Measurements from ENCODE around the gene NEU2. TPM values are rescaled to one million over a fixed set of nuclear protein-coding genes. Genes with fewer than 3 reads are reported as not detected.
A peak's percentile ranks its signal among the peaks of the same experiment; 100 is the strongest.

The NEU2 gene
- total and polyA plus RNA-seq, 10 of the 15 experiments (the other 5 are each of a cell fraction or from before 2014, with no cell fraction given): not detected

DNA sequence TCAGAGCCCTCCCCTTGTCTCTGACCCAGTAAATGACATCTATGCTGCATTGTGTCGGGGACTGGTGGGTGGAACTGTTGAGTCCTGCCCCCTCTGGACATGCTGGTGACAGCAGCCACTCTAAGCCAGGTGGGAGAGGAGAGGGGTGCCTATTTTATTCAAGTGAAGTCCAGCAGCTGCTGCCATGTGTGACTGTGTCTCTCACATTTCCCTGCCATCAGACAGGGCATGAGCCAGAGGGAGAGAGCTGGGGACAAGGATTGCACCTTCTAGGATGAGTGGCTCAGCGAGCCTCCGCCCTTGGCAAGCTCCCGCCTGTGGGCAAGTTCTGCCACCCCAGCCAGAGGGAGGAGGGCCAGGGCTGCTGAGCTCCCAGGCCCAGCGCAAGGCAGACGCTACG, 33.1 kb upstream of the NEU2 start:
- H2AFZ ChIP-seq (ENCODE audit: control insufficient read depth, low read depth, low read length): no peak overlapping the region
- no peak for TF ChIP-seq EED (IDR thresholded peaks at IDR 0.05; ENCODE audit: low read depth)
- TF ChIP-seq NFYB (IDR thresholded peaks at IDR 0.05; ENCODE audit: insufficient read depth, low read depth, low read length): no peak
- no peak for TF ChIP-seq SRF (IDR thresholded peaks at IDR 0.05; ENCODE audit: low read depth in 2 of 2, low read length in 2 of 2)
- TF ChIP-seq CHD2 (IDR thresholded peaks at IDR 0.05; ENCODE audit: borderline replicate concordance, low read depth, low read length): no peak
- no peak for TF ChIP-seq IRF4 (IDR thresholded peaks at IDR 0.05; ENCODE audit: low read depth, low read length)
- TF ChIP-seq MYB (IDR thresholded peaks at IDR 0.05; ENCODE audit: borderline replicate concordance, low read depth, low read length): no peak
- TF ChIP-seq ASH2L (IDR thresholded peaks at IDR 0.05; ENCODE audit: borderline replicate concordance, low read depth): no peak
- TF ChIP-seq NRF1 (conservative IDR thresholded peaks at IDR 0.05; ENCODE audit: low read depth, low read length): no peak
- no peaks in the 10 kb centered on the region; a peak in 1 of 4 replicates for H3K27me3 ChIP-seq (replicated peaks in 1 of 2; ENCODE audit: control insufficient read depth in 2 of 2, insufficient read depth in 2 of 2, low read length in 1 of 2)
- H3K4me2 ChIP-seq (ENCODE audit: control insufficient read depth, insufficient read depth): no peak overlapping the region
- in situ Hi-C loops (cut with MboI): no loop called here
- 46% methylated on average over 7 of the region's 7 CpGs for WGBS (ENCODE audit: insufficient coverage, insufficient replicate concordance, low lambda C conversion rate, missing lambda C conversion rate)
- no TSS peak for BruUV-seq (replicated peaks)
- DNase-seq (ENCODE audit: low read depth, low spot score) (no peak), ATAC-seq (peak; percentile 66; the same call in 2 of the 3 replicates), FAIRE-seq (no peak)
- intact Hi-C loops (cut with micrococcal nuclease; ENCODE audit: unreplicated experiment): no loop called here
- no peaks in the 10 kb centered on the region for H3K36me3 ChIP-seq (ENCODE audit: control insufficient read depth in 2 of 2, insufficient read depth in 2 of 2, low read length in 1 of 2)
- no peak overlapping the region for H3K27ac ChIP-seq (ENCODE audit: control insufficient read depth, insufficient read depth)
- no peaks in the 10 kb centered on the region for H3K4me1 ChIP-seq (ENCODE audit: control insufficient read depth, insufficient read depth, low read length)
- ChIA-PET CTCF (no interaction called here), RAD21 (ENCODE audit: unreplicated experiment) (no interaction called here), SMC1A (ENCODE audit: uncharacterized antibody, unreplicated experiment) (no interaction called here), POLR2A (no interaction called here)
- no peaks in the 10 kb centered on the region for H4K20me1 ChIP-seq (ENCODE audit: control insufficient read depth, insufficient read depth)
- no peaks in the 10 kb centered on the region for H3K9me3 ChIP-seq (replicated peaks; ENCODE audit: control insufficient read depth, insufficient read depth, low read length)
- no peak overlapping the region for H3K4me3 ChIP-seq
- H3K79me2 ChIP-seq (ENCODE audit: control insufficient read depth, insufficient read depth, low read length): no peaks in the 10 kb centered on the region
- H3K9ac ChIP-seq (ENCODE audit: control insufficient read depth, insufficient read depth, low read length): no peak overlapping the region
